WTC11 (cell line): ENCODE measurements around the gene SCIN.

ENCODE experiments used
- AFF4 ChIP-seq: sonication (generic); formaldehyde crosslinking; IDR thresholded peaks from 2 replicates; pipeline ENCODE4 v1.8.1; 2023; ENCODE audit warnings: mild to moderate bottlenecking, missing genetic modification reagents, borderline replicate concordance
- NFYB ChIP-seq: sonication (generic); formaldehyde crosslinking; conservative IDR thresholded peaks from 2 replicates; pipeline ENCODE4 v1.8.0; 2022; ENCODE audit warnings: low read depth, missing genetic modification reagents
- USF2 ChIP-seq: sonication (generic); formaldehyde crosslinking; IDR thresholded peaks from 2 replicates; pipeline ENCODE4 v1.8.1; 2023; ENCODE audit warnings: mild to moderate bottlenecking, missing genetic modification reagents, moderate library complexity
- ZBTB21 ChIP-seq: sonication (generic); formaldehyde crosslinking; IDR thresholded peaks from 2 replicates; pipeline ENCODE4 v1.8.1; 2023; ENCODE audit warnings: mild to moderate bottlenecking, missing genetic modification reagents, borderline replicate concordance
- ZNF219 ChIP-seq: sonication (generic); formaldehyde crosslinking; IDR thresholded peaks from 2 replicates; pipeline ENCODE4 v1.8.0; 2023; ENCODE audit warnings: missing genetic modification reagents, mild to moderate bottlenecking, borderline replicate concordance
- TF ChIP-seq, protein P1 (sequence below): fragments of 200-600 bp; IDR thresholded peaks from 2 replicates; pipeline ENCODE4 v1.8.0; 2022; ENCODE audit warnings: antibody characterized with exemption
- TF ChIP-seq, protein P2 (sequence below): sonication (generic); formaldehyde crosslinking; conservative IDR thresholded peaks from 2 replicates; pipeline ENCODE4 v1.8.1; 2022; ENCODE audit warnings: mild to moderate bottlenecking, missing genetic modification reagents

DNA sequence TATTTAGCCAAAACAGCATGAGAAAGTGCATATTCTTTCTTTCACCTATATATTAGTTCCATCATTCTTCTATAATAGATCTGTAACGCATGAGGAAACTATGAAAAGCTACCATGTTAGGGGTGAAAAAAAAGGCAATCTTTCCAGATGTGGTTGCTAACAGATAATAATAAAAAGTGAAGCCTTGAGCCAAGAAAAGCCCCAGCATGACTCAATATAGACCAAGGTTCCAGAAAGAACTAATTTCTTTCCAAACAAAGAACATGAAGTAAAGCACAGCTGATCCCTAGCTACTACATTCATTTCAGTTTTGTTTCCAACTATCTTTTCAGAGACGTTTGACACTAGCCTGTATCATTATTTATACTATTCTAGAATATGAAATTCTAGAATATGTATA is 133.4 kb downstream of the SCIN start:
- TF ChIP-seq, protein P1, sequence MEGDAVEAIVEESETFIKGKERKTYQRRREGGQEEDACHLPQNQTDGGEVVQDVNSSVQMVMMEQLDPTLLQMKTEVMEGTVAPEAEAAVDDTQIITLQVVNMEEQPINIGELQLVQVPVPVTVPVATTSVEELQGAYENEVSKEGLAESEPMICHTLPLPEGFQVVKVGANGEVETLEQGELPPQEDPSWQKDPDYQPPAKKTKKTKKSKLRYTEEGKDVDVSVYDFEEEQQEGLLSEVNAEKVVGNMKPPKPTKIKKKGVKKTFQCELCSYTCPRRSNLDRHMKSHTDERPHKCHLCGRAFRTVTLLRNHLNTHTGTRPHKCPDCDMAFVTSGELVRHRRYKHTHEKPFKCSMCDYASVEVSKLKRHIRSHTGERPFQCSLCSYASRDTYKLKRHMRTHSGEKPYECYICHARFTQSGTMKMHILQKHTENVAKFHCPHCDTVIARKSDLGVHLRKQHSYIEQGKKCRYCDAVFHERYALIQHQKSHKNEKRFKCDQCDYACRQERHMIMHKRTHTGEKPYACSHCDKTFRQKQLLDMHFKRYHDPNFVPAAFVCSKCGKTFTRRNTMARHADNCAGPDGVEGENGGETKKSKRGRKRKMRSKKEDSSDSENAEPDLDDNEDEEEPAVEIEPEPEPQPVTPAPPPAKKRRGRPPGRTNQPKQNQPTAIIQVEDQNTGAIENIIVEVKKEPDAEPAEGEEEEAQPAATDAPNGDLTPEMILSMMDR: no peak
- TF ChIP-seq ZBTB21 (CRISPR knock-in tag) (no peak), NFYB (CRISPR knock-in tag) (no peak), USF2 (CRISPR knock-in tag) (no peak), AFF4 (CRISPR knock-in tag) (no peak), ZNF219 (CRISPR knock-in tag) (no peak)
- TF ChIP-seq, protein P2, sequence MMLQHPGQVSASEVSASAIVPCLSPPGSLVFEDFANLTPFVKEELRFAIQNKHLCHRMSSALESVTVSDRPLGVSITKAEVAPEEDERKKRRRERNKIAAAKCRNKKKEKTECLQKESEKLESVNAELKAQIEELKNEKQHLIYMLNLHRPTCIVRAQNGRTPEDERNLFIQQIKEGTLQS (CRISPR knock-in tag): no peak
